Measurements from ENCODE around the gene DSCAML1.

DNA sequence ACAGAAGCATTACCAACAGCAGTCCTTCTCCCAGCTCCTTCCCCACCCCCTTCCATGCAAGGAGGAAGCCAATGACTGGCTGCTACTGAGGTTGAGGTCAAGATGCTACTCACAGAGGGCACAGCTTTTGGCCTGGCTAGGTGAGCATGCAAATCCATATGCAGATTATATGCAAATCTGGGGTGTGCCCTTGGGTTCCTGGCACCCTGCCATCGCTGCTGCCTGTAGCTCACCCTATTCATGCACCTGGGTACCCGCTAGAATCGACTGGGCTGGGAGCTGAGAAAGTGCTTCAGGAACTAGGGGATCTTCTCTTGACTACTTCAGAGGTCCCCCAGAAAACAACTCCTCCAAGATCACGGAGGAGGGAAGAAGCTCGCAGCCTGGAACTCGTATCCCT, 4.0 kb downstream of the DSCAML1 start:
- TF ChIP-seq CBFB (IDR thresholded peaks at IDR 0.05; ENCODE audit: low read depth) (no peak), SP1 (IDR thresholded peaks at IDR 0.05; ENCODE audit: low read depth, low read length) (no peak), RELA (IDR thresholded peaks at IDR 0.05; ENCODE audit: borderline replicate concordance, partially characterized antibody) (no peak), ZZZ3 (IDR thresholded peaks at IDR 0.05; ENCODE audit: control insufficient read depth, insufficient read length, low read depth) (no peak), JUND (IDR thresholded peaks at IDR 0.05; ENCODE audit: low read depth, low read length) (no peak), ZSCAN29 (IDR thresholded peaks at IDR 0.05) (no peak)
- TF ChIP-seq, protein P1, sequence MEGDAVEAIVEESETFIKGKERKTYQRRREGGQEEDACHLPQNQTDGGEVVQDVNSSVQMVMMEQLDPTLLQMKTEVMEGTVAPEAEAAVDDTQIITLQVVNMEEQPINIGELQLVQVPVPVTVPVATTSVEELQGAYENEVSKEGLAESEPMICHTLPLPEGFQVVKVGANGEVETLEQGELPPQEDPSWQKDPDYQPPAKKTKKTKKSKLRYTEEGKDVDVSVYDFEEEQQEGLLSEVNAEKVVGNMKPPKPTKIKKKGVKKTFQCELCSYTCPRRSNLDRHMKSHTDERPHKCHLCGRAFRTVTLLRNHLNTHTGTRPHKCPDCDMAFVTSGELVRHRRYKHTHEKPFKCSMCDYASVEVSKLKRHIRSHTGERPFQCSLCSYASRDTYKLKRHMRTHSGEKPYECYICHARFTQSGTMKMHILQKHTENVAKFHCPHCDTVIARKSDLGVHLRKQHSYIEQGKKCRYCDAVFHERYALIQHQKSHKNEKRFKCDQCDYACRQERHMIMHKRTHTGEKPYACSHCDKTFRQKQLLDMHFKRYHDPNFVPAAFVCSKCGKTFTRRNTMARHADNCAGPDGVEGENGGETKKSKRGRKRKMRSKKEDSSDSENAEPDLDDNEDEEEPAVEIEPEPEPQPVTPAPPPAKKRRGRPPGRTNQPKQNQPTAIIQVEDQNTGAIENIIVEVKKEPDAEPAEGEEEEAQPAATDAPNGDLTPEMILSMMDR (IDR thresholded peaks at IDR 0.05 in 2 of 3, conservative IDR thresholded peaks at IDR 0.05 in 1 of 3; ENCODE audit: control insufficient read depth in 2 of 3, extremely low read depth in 1 of 3, insufficient read depth in 1 of 3, low read depth in 3 of 3, low read length in 3 of 3) = no peak
- TF ChIP-seq, protein P2, sequence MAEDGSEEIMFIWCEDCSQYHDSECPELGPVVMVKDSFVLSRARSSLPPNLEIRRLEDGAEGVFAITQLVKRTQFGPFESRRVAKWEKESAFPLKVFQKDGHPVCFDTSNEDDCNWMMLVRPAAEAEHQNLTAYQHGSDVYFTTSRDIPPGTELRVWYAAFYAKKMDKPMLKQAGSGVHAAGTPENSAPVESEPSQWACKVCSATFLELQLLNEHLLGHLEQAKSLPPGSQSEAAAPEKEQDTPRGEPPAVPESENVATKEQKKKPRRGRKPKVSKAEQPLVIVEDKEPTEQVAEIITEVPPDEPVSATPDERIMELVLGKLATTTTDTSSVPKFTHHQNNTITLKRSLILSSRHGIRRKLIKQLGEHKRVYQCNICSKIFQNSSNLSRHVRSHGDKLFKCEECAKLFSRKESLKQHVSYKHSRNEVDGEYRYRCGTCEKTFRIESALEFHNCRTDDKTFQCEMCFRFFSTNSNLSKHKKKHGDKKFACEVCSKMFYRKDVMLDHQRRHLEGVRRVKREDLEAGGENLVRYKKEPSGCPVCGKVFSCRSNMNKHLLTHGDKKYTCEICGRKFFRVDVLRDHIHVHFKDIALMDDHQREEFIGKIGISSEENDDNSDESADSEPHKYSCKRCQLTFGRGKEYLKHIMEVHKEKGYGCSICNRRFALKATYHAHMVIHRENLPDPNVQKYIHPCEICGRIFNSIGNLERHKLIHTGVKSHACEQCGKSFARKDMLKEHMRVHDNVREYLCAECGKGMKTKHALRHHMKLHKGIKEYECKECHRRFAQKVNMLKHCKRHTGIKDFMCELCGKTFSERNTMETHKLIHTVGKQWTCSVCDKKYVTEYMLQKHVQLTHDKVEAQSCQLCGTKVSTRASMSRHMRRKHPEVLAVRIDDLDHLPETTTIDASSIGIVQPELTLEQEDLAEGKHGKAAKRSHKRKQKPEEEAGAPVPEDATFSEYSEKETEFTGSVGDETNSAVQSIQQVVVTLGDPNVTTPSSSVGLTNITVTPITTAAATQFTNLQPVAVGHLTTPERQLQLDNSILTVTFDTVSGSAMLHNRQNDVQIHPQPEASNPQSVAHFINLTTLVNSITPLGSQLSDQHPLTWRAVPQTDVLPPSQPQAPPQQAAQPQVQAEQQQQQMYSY (CRISPR knock-in tag; IDR thresholded peaks at IDR 0.05) = no peak

All from GM12878 (cell line).